ENCODE data around the gene CCDC149.

DNA sequence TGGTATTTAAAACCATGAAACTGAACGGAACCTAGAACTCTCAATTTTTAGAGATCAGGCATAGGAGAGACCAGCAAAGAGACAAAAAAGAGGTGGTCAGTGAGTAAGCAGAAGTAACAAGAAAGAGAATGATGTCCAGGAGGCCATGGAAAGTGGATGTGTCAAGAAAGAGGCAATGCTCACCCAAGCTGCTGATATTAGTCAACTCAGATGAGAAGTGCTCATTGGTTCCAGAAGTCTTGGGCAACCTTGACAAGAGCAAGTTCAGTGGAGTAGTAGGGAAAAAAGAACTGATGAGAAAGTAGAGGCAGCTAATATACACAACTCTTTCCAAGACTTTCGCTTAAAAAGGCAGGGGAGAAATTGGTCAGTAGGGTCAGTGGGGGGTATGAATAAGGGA lies 23.0 kb upstream of the CCDC149 start:
- TF ChIP-seq CTCF (IDR thresholded peaks at IDR 0.05; ENCODE audit: low read length) (no peak), EZH2 (IDR thresholded peaks at IDR 0.05; ENCODE audit: borderline replicate concordance, low read length) (no peak)
